SK-N-DZ (cell line): ENCODE results near the gene FAS.
A peak's percentile ranks its signal among the peaks of the same experiment; 100 is the strongest.
"Not testable (repeated sequence)": the region's sequence is repeated elsewhere in the genome, so short reads cannot be mapped to it uniquely, and the experiment has no call there.

ENCODE experiments used
- DNase-seq: peaks from one replicate; pipeline ENCODE4 v3.0.0-alpha.2; 2015; ENCODE audit warnings: low spot score

The FAS gene

DNA sequence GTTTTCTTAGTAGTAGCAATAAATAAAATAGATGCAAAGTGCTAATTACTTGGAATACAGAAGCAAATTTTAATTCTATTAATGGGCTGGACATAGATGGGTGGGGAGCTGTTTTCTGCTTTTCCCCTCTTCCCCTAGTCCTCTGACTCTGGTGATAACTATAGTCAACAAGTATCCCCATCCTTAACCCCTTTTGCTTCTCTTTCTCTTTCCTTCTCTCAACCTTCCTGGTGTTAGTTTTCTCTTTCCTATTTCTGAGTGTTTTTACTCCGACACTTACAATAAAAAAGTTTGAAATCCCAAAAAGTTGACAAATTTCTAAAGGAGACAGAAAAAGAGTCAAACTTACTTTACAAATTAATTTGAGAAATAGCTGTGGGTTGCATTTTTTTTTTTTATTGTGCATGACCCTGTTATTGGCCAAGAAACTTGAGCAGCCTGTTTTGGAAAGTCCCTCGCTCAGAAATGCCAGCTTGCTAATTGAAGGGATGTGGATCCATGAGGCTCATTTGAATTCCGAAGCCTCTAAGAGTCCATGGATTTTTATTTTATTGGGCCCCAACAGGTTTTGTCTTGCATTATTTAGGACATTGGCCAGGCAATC is 2.4 kb downstream of the FAS start:
- no peak for DNase-seq

DNA sequence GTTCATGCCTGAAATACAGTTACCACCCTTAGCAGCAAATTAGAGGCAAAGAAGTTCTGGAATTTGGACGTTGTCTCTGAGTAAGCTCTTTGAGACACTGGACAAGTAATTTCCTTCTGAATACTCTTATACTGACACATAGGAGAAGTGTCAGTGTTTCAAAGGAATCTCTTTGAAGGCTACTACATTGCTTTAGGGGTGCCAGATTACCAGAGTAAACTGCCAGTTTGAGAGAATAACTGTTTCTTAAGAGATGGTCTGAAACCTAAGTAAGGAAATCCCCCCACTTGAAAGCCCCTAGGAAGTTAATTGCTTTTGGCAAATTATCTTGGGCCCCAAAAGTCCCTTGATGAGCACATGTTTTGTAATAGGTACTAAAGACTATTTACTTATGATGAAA is 3.4 kb downstream of the FAS start:
- no peak for DNase-seq

GRCh38 chr10:88995156-88995876 is 4.7 kb downstream of the FAS start:
- DNase-seq = no peak

DNA sequence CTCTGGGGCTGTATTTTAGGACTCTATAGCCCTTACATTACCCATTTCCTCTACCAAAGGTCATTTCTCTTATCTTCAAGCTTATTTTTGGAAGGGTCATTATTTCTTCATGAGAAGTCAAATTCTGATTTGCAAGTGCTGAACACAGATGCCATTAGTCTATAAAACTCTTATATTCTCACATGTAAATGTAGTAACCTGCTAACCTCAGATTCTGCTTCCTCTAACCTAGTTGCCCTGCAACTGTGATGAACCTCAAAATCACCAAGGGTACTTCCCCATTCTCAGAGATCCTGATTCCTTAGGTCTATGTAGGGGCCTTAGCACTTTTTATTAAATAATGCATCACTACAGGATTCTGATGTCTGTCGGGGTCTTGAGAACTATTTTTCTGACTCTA is 6.3 kb downstream of the FAS start:
- DNase-seq = no peak

GRCh38 chr10:88999625-89000024 is 9.0 kb downstream of the FAS start:
- no peak for DNase-seq

DNA sequence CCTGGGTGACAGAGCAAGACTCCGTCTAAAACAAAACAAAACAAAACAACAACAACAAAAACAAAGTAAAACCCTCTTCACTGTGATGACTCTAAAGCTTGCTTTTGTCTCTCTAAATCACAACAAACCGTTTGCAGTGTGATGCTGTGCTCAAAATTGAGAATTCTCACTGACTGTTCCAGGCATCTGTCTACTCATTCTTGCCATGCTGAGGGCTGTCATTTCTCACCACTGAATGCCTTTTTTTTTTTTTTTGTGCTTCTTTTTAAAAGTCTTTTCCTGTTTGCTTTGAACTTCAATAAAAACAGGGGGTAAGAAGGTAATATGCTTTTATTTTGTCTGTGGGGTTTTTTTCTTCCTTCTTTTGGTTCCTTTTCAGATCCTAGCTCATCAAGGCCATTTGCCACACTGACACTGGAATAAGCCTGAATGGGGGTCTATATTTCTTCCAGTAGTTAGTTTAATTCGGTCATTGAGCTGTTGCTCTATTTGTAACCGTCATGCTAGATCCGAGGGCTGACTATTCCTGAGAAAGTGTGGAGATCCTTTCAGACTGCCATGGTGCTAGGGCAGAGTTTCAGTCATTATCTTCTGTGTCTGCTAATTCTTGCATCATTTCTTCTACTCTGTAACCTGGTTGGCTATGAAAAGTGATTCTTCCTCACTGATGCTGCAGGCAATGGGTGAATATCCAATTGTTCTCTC is 10.6 kb downstream of the FAS start:
- DNase-seq = no peak

- DNase-seq = no peak
These were observed 11.1 kb downstream of the FAS start for GRCh38 chr10:89001729-89002072.

- DNase-seq = no peak
These were observed 11.8 kb downstream of the FAS start for GRCh38 chr10:89002226-89002978.

- no peak for DNase-seq
These were observed 12.7 kb downstream of the FAS start for GRCh38 chr10:89003344-89003743.

DNA sequence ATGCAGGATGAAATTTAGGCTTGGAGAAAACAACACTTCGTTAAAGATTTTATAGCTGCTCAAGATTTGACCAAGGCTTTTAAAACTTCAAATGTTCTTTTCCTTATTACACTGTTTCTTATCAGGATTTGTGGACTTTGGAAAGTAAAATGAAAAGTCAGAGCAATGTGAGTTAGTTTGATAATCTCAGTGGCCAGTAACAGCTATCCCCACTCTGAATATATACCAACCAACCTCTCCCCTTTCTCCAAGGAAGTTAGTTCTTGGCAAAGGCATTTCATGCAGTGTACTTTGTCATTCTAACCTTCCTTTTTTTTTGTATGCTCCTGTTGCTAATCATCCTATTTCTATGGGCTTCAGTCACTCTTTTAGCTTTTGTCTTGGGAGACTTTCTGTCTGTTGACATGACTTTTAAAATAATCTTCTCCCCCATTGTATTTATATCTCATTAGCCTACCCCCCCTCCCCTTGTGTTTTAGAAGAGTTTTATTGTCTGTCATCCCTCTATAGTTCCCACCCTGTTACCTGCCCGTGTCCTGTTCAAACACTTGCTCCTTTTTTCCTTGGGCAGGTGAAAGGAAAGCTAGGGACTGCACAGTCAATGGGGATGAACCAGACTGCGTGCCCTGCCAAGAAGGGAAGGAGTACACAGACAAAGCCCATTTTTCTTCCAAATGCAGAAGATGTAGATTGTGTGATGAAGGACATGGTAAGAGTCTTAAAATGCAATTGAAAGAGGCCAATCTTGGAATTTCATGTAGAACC is 16.7 kb downstream of the FAS start:
- no peak for DNase-seq

GRCh38 chr10:89018700-89019346 is 28.2 kb downstream of the FAS start:
- not testable (repeated sequence) for DNase-seq

- no peak for DNase-seq
These were observed 29.1 kb downstream of the FAS start for GRCh38 chr10:89019569-89020327.

DNA sequence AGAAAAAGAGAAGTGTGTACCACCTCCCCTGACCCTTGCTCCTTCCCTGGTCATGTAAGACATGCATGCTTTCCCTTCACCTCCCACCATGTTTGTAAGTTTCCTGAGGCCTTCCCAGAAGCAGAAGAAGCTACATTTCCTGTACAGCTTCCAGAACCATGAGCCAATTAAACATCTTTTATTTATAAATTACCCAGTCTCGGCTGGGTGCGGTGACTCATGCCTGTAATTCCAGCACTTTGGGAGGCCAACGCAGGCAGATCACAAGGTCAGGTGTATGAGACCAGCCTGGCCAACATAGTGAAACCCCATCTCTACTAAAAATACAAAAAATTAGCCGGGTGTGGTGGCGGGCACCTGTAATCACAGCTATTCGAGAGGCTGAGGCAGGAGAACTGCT is 30.9 kb downstream of the FAS start:
- not testable (repeated sequence) for DNase-seq

DNA sequence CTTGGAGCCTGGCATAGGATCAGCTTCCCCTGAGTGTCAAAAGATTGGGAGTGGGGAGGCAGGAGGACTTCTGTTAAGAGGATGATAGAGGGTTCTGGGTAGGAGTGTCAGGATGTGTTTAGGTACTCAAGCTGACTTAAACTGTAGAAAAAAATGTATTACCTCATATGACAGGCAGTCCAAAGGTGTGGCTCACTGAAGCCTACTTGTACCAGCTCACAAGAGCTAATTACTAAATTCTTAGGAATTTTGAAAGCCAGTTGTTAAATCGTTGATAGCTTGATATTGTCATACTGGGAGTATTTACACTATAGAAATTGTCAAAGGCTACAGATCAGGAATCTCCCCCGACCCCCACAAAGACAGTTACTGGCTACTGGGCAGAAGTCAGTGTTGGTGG is 32.1 kb downstream of the FAS start:
- no peak for DNase-seq

- DNase-seq = no peak
These were observed 34.9 kb downstream of the FAS start for GRCh38 chr10:89025453-89025852.

- no peak for DNase-seq
These were observed 38.6 kb downstream of the FAS start for GRCh38 chr10:89029181-89029580.

- DNase-seq = peak; percentile 78
These were observed 39.3 kb downstream of the FAS start for GRCh38 chr10:89029785-89030437.

- no peak for DNase-seq
These were observed 40.2 kb downstream of the FAS start for GRCh38 chr10:89030791-89031190.

DNA sequence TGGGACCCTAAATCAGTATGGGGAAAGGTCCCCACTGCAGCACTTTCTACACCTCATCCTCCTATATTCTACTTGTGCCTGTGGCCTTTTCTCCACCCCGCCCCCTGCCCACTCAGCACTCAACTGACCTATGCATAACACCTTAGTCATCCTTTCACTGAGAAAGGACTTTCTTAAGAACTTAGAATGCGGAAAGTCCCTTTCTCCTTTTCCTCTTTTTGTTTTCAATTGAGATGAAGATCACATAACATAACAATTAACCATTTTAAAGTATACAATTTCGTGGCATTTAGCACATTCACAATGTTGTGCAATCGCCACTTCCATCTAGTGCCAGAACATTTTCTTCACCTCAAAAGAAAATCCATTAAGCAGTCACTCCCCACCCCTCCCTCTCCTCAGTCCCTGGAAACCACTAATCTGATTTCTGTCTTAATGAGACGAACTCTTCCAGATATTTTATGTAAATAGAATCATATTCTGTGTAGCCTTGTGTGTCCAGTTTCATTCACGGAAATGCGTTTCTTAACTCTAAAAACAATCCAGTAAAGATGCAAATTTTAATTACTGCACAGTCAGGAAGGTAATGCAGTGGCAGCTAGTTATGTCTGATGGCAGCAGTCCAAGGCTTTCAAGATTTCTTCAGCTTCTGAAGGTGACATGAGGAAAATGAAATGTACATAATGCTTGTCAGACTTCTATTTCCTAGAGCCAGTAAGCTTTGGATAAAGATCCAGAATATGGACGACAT is 41.7 kb downstream of the FAS start:
- no peak for DNase-seq
